Esophagus squamous epithelium (tissue), 4 donors: ENCODE results near the gene C15orf61.

Source experiments
- CTCF ChIP-seq, 6 experiments: fragments of 450-650 bp in 4 of 6; fragments of 200-600 bp in 2 of 6; sonication (generic) in 2 of 6; IDR thresholded peaks; one replicate each; pipeline ENCODE4 v1.5.1; 2016 to 2019; ENCODE audit warnings: antibody characterized with exemption in 6 of 6, mild to moderate bottlenecking in 4 of 6, moderate library complexity in 4 of 6
- POLR2A ChIP-seq, 4 donors: fragments of 450-650 bp; IDR thresholded peaks; one replicate each; pipeline ENCODE4 v1.6.1; 2017; ENCODE audit warnings: antibody characterized with exemption in 4 of 4, mild to moderate bottlenecking in 4 of 4, moderate library complexity in 3 of 4

GRCh38 chr15:67523330-67523729 lies 2.4 kb downstream of the C15orf61 start:
- TF ChIP-seq CTCF (IDR thresholded peaks at IDR 0.05): no peak
- no peak for TF ChIP-seq POLR2A (IDR thresholded peaks at IDR 0.05)
